Hepatocyte (in vitro differentiated cells): ENCODE measurements around the gene BAG1.

Experiments
- CTCF ChIP-seq: fragments of 200-600 bp; sonication (generic); IDR thresholded peaks from 2 replicates; pipeline ENCODE4 v1.5.1; 2016; ENCODE audit warnings: antibody characterized with exemption, mild to moderate bottlenecking; ENCODE audit not compliant: poor library complexity
- EZH2 ChIP-seq: fragments of 200-600 bp; sonication (generic); IDR thresholded peaks from 2 replicates; pipeline ENCODE4 v1.6.1; 2016; ENCODE audit warnings: antibody characterized with exemption, mild to moderate bottlenecking, borderline replicate concordance
- EZH2phosphoT487 ChIP-seq: fragments of 200-600 bp; sonication (generic); IDR thresholded peaks from one replicate; pipeline ENCODE4 v1.6.1; 2018; ENCODE audit warnings: antibody characterized with exemption, mild to moderate bottlenecking, low read depth, moderate library complexity; ENCODE audit not compliant: unreplicated experiment, severe bottlenecking

DNA sequence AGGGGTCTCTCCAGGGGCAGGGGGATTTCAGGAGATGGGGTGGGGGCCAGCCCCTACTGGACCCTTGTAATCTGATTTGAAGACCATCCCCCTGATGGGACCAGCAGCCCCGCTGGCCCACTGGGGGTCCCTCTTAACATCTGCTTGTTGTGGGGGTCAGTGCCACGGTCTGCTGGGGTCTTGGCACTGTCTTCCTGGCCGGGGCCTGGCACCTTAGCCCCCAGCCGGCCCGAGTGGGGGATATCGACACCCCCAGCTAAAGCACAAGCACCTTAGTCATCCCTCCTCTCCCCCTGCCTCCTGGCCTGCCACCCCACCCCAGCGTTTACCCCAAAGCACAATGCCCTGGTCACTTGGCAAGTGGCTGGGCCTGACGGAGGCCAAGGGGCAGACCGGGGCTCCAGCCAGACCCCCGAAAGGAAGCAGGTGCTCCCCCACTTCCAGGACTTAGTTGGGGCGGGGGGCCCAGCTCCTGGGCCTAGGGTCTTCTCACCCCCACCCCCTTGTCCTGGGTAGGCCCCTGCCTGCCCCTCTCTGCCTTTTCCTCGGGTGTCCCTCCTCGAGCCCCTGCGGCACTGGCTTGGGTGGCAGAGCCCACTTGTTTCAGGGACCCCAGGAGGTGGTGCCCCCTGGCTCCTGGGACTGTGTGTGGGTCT, 24.4 kb upstream of the BAG1 start:
- no peak for TF ChIP-seq CTCF
- no peak for TF ChIP-seq EZH2
- TF ChIP-seq EZH2phosphoT487 = no peak
